HK-2 (cell line): ENCODE results near the gene GRIN3A.

ENCODE experiments used
- DNase-seq: peaks from one replicate; pipeline ENCODE4 v3.0.0-alpha.2; 2018; ENCODE audit not compliant: unreplicated experiment

Gene GRIN3A

GRCh38 chr9:101705135-101705661 is 33.2 kb downstream of the GRIN3A start:
- DNase-seq, result peak; percentile 8

GRCh38 chr9:101702257-101702656 is 36.2 kb downstream of the GRIN3A start:
- DNase-seq, result no peak

DNA sequence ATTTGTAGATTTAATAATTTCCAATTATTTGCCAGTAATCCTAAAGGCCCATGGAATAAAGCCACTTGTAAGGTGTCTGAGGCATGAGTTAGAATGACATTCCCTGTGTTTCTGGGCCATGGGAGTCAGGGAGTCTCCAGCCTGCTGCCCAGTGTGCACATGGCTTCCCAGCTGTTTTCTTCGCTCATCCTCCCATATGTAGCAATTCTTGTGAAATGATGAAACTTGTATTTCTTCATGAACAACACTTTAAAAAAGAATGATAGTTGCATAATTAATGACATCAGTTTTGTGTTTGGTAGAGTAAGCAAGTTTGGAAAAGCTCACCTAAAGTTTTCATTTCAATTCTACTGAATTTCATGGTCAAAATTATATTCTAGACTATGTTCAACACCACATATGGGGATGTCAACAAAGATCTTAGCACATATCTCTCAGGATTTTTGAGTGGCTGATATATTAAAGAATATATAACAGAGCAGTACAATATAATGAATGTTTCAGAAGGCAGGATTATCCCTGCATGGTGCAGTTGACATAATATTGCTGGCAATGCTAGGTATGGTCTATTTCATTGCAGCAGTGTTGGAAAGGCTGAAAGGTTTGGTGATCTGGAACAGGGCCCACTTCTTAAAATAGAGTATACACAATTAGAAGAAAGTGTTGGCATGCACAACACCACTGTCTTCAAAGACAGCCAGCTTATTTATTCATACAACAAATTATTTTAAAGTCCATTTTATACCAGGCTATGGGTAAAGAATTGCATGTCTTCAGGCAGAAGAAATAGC is 44.7 kb downstream of the GRIN3A start:
- DNase-seq, result no peak

DNA sequence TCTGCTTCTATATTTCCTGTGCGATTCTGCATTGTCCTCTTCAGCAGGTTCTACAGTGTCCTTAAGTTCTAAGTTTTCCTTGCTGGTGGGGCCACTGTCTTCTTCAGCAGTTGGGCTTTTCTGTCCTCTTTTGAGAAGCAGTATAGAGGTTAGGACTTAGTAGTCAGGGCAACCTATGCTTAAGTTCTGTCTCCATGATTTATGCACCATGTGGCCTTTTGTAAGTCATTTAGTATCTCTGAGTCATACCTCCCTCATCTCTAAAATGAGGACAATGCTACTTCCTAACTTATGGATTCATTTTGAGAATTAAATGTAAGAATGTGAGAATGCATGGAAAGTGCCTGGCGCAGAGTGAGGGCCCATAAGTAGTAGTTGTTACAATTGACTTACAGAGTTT is 46.8 kb downstream of the GRIN3A start:
- no peak for DNase-seq

DNA sequence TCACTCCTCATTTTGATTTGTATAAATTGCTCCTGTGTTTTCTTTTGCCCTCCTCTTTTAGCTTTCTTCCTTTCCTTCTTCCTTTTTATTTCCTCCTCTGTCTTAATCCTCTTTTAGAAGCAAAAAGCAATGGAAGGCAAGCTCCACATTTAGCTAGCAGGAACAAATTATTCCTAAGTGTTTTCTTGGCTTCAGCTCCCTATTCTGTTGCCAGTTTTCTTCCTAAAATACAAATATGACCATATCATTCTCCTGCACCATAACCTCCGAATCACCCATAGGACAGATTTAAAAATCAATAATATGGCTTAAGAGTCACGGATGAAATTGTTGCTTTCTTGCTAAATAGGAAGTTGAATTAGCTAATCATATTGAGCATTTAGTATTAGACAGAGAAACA is 49.4 kb downstream of the GRIN3A start:
- no peak for DNase-seq

DNA sequence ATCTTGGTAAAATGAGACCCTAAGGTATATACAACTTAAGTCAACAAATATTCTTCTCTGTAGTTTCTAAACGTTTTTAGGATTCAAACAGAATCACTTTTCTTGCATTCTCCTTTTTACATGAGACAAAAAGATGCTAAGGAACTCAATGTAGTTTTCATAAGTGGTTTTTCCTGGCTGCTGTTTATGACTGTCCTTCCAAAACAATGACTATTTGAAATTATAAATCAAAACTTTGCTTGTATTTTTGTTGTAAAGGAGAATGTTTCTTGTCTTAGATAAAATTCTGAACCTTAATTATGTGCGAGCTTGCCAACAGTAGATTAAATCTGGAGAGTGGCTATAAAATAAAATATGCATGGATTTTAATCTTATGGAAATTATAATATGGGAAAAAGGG is 53.8 kb downstream of the GRIN3A start:
- DNase-seq, result no peak

- no peak for DNase-seq
Measured at GRCh38 chr9:101683236-101683635, 55.2 kb downstream of the GRIN3A start.

DNA sequence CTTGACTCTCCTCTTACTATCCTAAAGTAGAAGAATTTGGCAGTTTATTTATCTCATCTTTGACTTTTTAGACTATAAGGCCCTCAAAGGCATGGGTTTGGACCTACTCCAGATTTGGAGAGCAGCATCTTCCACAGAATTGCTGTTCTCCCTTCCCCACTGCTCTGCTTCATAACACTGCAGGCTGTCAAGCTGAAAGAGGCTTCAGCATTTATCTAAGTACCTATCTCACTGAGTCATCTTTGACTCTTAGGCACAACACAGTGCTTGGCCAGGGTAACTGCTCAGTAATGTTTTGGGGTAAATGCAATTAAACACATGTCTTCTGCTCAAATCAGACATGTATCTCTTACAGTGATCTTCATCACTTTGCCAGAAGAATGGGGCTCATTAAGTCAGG is 60.6 kb downstream of the GRIN3A start:
- DNase-seq, result no peak

DNA sequence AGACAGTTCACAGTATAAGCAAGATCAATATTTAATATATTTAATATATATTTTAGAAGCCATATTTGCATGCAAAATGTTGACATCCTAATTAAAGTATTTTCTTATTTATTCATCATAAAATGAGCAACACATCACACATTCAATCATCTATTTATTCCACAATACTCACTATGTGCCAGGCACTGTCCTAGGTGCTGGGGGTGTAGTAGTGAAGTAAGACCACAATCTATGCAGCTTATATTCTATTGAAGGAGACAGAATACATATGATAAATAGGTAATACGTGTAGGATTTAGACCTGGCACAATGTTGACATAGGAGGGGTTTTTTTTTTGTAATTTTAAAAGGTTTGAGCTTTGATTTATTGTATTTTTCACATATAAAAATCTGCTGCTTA is 63.1 kb downstream of the GRIN3A start:
- no peak for DNase-seq

- DNase-seq, result no peak
Measured at GRCh38 chr9:101674165-101674564, 64.3 kb downstream of the GRIN3A start.

DNA sequence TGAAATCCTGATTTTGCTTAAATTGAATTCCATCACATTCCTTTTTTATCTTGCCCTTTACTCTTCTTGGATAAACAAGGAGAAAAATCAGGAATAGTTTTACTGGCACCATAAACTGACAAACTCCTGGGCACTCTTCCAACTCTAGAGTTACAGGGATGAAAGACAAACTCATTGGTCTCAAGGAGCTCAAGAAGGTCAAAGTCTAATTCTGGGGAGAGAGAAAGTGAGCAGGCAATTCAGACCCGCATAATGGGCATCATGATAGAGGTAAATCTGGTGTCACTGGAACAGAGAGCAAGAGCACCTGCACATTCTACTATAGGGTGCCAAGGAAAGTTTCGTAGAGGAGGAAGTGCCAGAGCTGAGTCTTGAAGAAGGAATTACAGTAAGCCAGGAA is 64.8 kb downstream of the GRIN3A start:
- no peak for DNase-seq

DNA sequence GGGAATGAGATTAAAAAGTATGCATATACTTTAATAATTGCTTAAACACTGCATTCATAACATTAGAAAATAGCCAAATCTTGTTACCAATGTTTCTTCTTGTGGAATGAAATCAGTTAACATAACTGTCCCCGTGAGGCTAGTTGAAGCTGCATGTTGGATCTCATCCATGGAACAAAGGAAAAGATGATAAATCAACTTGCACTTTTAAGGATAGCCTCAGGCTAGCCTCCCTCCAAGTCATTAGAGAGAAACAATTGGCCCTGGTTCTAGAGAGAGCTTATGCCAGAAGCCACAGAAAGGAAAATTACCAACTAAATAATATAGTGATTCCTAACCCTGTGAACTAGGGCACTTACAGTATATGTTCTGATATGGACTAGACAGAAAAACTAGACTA is 66.9 kb downstream of the GRIN3A start:
- DNase-seq, result no peak

DNA sequence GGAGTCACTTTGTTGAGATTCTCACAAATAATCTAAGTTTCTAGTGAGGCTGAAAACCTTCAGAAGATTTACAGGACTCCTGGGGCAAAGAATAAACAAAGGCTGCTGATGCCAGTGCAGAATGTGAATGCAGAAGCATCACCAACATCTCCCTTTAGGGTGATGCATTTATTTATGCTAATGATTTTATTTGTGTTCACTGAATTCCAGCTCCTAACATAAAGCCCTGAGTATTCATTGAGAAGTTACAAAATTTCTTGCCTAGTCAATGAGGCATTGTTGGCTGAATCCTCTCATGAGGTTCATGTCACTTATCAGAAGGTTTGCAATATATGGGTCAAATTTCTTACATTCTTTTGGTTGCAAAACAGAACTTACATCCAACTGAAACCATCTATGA is 70.0 kb downstream of the GRIN3A start:
- no peak for DNase-seq

DNA sequence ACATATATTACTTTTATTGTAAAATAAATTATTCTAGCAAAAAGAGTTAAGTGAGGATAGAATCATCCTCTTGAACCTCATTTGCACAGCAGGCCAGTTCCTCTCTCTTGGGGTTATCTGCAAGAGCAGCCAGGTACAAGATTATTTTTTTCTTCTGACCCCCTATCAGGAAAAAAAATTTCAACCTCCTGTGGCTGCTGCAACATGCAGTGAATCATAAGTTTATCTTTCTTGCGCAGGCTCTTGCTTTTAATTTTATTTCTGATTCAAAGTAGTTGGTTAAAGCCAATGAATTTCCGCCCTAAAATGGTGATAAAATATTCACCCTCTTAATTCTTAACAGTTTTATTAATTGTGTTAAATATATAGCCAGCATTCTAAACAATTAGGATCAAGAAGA is 74.0 kb downstream of the GRIN3A start:
- DNase-seq, result no peak

DNA sequence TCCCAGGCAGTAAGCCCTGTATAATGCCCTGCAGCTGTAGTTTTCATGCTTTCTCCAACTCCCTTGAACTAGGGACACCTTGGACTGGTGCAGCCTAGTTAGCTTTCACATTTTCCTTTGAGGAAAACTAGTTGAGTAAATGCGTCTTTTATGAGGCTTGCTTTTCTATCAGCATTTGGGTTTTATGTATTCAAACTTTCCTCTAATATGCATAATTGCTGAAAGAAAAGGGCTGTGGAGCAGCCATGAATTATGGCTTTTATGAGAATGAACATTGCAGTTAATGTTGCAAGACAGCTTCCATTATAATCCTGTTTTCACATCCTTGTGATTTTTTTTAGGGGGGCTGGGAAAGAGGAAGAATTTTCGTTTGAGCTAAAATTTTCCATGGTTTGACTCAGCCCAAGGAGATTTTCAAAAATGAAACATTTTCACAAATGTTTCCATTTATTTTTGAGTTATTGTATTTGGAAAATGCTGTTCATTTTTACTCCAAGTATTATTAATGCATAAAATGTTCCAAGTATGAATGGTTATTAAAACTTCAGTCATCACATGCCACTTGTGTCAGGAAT is 85.8 kb downstream of the GRIN3A start:
- no peak for DNase-seq

- no peak for DNase-seq
Measured at GRCh38 chr9:101650142-101650541, 88.3 kb downstream of the GRIN3A start.

GRCh38 chr9:101648493-101648892 is 90.0 kb downstream of the GRIN3A start:
- no peak for DNase-seq

GRCh38 chr9:101639785-101640665 is 98.4 kb downstream of the GRIN3A start:
- DNase-seq, result no peak

DNA sequence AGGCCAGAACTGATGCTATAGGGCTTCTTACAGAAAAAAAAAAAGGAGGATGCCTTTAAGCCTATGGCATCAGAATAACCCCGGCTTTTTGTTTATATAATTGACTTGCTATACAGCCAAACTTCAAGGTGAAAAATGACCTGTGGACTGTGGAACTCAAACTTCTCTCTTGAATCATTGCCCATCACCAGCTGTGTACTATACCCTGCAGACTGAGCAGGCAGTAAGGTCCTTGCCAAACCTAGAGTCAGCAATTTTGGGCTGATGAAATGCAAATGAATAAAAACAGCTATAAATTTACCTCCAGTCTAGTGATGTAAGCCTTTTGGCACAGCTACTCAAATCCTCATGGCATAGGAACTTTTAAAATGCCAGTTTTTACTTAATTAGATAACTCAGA is 99.1 kb downstream of the GRIN3A start:
- no peak for DNase-seq

DNA sequence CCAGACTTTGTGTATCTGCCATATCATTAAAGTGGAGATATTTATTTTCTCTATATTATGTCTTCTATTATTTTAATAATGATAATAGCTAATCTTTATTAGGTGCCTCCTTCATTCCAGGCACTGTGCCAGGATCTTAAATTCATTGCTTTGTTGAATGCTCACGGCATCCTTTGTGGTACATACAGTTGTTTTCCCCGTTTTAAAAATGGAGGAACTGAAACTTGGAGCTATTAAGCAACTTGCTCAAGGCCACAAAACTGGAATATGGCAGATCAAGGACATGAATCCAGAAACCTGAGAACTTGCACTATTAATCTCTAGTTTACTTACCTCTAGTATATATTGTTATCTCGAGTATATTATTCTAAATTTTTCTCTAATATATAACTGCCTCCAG is 102.2 kb downstream of the GRIN3A start:
- no peak for DNase-seq

DNA sequence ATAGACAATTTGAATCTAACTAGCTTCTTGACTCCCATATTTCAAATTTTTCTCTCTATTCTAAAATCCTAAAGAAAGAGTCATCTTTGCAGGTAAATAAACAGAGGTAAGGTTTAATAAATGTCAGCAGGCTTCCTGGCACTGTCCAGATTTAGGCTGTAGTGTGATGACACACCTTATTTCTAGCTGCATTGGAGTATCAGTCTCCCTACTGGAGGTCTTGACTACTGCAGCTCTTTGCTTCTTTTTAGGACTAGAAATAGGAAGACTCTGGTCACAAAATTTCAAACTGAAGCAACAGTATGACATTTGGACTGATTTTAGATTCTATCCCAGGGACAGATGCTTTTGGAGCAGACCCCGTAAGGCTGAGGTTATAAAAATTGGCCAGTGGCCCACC is 103.0 kb downstream of the GRIN3A start:
- no peak for DNase-seq

DNA sequence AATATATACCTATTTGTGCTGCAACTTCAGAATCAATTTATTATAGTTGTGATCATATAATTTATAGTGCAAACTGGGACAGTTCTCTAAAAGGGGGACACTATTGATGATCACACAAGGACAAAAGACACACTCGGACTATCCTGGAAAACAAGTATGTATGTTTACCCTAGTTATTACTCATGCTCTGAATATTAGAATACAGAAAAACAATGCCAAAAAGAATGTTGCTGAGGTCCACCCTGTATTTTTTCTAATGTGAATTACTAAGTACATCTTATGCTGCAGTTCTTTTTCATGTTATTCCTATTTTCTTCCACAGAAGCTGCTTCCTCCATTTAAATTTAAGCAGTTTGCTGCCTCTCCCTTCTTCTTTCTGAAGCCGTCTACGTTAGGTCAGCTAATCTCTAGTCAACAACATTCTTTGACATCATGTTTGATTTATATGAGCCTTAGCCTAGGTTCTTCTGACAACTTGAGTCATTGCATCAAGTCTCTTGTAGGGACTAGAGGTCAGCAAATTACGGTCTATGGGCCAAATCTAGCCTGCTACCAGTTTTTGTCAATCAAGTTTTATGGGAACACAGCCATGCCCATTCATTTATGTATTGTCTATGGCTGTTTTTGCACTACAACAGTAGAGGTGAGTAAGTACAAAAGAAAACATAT is 103.6 kb downstream of the GRIN3A start:
- no peak for DNase-seq
